ENCODE measurements around the gene TREML2.
"Not testable (repeated sequence)": the region's sequence is repeated elsewhere in the genome, so short reads cannot be mapped to it uniquely, and the experiment has no call there.

The TREML2 gene

DNA sequence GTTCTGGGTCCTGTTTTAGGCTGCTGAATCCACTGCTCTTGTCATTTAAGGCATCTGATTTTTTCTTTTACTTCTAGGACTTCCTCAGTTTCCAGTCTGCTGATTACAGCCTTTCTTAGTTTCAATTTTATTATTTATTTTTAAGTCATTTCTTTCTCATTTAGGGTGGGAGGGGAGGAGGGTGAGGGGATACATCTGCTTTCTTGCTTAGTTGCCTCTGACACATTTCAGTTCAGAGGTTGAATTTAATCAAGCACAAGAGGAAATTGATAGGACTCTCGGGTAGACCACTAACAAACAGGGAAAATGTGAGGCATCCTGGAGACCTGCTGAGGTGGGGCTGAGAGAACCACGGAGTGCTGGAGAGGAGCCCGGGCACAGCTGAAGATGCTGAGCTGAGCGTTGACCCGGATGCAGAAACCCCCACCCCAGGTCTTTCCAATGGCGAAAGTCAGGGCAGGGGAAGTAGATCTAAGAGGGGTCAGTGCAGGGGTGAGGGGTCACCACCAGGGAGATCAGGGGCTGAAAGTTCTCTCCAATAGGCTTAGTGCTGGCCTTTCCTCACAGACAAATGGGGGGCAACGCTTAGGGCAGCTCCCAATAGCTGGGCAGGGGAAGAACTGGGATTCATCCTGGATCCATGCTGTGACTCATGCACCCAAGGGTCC is 7.6 kb upstream of the TREML2 start:
- no peak for DNase-seq (ENCODE audit: low spot score)

DNA sequence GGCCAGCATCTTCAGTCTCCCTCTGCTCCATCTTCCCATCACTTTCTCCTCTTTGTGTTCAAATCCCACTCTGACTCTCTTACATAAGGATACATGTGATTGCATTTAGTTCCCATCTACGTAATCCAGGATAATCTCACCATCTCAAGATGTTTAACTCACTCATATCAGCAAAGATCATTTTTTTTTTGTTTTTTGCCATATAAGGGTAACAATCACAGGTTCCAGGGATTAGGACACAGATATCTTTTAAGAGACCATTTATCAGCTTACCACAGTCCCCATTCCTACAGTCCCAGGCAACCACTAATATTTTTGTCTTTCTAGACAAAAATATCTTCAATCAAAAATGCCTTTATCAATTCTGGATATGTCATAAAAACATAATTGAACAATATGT is 3.2 kb upstream of the TREML2 start:
- DNase-seq (ENCODE audit: low spot score), result no peak

DNA sequence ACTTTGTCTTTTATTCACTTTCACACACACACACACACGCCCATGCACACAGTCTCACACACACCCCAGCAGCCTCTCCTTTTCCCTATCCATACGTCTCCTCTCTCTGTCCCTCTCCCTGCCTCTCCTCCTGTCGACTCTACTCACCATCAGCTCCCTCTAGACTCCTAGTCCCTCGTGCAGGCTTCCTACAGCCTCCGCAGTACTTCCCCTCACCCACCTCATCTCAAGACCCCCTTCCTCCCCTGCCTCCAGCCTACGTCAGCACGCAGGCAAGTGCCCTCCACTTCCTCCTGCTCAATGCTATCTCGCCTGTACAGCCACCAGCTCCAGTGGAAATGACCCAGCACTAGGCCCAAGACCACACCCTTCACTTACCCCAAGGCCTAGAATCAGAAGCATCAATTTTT is 820 bp upstream of the TREML2 start:
- DNase-seq (ENCODE audit: low spot score), result no peak

DNA sequence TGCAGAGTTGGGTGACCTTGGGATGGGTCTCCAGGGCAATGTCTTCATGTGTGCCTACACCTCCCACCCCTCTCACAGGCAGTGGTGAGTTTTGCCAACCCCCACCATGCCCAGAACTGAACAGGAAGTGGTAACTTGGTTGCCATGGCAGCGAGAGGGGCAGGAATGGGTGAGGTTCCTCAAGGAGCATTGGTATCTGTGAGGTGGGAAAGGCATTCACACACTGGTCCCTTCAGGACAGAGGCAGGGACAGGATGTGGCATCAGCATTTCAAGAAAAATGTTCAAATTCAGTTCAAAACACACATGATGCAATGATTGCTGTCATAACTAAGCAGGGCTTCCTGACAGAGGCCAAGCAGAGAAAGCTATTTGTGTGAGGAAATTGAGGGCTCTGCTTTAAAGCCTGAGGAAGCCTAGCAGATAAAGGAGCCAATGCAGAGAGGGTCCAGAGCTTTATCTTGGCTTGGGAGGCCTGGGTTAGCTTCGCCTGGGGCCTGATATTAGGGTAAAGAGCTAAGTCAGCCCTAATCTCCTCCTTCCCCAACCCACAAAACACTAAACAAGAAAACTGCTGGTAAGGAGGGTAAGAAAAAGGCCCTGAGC is 551 bp downstream of the TREML2 start:
- DNase-seq (ENCODE audit: low spot score), result no peak

DNA sequence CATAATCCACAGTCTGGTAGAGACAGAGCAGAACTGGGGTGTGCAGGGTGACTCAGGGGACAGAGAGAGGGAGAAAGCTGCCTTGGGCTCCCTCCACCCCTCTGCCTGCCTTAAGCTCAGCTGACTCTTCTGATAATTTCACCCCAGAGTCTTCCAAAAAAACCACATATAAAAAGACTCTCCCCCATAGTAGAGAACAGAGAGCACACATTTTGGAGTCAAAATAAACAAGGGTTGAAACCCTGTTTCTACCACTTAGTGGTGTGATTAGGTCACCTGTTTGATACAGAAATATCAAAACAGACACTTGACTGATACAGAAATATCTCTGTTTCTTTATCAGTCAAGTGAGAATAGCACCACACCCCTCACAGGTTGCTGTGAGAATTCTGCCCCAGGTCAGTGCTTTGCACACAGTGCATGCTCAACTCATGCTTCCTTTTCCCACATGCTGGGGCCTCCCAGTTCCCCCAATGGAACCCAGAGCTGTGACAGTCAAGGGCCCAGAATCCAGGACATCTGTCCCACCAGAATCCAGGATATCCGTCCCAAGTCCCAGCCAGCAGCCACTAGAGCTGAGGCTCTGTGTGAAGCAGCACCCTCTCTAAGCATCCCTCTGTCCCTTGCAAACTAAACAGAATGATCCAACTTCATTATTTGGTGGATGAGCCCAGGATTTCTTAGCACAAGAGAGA is 1.2 kb downstream of the TREML2 start:
- no peak for DNase-seq (ENCODE audit: low spot score)

DNA sequence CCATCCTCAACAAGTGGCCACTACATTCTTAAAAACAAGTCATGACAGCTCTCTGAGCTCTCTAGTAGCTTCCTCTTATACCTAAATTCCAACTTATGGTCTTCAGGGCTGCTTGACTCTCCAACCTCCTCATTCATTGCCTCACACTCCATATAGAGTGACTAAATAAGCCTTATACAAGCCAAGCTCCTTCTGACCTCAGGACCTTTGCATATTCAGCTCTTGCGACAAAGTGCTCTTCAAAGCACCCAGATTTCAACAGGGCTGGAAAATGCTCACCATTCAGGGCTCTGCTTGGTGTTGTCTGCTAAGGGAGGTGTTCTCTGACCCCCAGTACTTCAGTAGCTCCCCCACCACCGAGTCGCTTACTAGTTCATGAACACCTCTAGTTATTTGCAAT is 3.7 kb downstream of the TREML2 start:
- no peak for DNase-seq (ENCODE audit: low spot score)

DNA sequence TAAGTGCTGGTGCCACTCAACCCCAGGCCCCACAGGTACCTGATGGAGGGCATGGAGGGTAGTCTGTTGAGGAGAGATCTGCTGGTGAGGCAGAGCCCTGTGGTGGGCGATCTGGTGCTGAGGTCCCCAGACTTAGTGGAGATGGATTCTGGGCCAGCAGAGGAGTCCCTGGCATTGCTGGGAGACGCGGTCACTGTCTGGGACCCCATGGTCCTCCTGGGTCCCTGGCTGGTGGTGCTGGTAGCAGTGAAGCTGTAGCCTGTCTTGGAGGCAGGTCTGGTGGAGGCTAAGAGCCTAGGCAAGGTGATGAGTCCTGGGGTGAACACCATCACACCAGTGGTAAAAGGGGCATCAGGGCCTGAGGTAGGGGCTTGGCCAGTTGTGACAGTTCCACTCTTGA is 6.6 kb downstream of the TREML2 start:
- no peak for DNase-seq (ENCODE audit: low spot score)

DNA sequence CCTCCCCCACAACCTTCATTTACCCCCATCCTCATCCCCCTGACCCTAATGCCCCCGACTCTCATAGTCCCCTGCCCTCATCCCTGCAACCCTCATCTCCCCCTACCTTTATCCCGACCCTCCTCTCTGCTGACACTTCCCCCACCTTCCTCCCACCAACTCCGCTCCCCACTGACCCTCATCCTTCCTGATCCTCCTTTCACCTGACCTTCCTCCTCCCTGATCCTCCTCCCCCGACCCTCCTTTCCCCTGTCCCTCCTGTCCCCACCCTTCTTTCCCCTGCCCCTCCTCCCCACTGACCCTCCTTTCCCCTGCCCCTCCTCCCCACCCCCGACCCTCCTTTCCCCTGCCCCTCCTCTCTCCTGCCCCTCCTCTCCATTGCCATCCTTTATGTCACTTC is 7.1 kb downstream of the TREML2 start:
- no peak for DNase-seq (ENCODE audit: low spot score)

DNA sequence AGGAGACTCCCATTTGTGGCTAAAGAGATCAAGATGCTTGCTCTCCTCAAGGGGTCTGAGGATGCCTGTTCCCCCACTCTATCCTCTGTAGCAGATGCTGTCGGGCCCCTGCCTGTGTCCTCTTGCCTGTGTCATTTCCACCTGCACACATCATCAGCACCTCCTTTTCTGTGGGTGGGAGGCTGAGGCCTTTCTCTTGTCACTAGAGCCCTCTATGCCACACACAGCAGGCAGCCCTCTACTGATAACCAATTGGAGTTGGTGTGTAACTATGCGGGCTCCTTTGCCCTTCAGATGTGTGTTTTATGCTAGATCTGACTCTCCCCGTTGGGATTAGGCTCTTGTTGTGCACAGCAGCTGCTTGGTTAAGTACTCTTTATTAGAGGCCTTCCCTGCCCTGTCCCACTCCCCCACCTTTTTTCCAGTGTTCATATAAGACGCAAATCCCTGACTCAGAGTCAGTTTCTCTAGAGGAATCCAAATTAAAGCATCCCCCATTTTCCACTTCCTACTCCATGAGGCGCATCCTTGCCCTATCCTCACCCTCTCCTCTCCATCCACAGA is 7.7 kb downstream of the TREML2 start:
- DNase-seq (ENCODE audit: low spot score), result no peak

DNA sequence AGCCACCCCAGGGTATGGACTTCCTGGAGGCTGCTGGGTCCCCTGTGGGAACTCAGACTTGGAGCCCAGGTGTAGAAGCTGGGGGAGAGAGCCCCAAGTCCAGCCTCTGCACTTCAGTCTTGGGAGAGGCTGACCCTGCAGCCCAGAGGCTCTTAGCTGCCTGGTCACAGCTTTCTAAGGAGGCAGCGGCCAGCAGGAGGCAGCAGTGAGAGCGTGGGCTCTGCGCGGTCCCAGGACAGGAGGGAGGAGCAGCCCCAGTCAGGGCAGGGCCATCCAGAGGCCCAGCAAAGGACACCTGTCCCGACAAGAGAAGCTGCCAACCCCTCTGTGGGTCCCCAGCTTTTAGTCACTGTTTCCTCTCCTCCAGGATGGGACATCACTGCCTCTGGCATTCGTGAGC is 9.4 kb downstream of the TREML2 start:
- peak; percentile 28 for DNase-seq (ENCODE audit: low spot score)

DNA sequence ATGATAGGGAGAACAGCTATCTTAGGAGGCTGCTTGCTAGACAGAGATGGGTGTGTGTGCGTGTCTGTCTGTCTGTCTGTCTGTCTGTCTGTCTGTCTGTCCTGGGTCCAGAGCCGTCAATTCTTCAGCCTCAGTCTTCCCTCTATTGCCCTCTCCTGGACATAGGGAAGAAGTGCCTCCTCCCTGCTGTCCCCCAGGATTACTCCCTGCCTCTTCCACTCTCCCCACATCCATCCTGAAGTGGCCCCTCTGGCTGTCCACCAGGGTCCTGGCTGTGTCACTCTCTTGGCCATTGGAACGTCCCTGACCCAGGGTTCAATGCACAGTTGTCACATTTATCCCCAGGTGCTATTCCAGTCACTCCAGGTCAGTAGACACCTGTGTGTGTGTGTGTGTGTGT is 10.2 kb downstream of the TREML2 start:
- DNase-seq (ENCODE audit: low spot score), result no peak

DNA sequence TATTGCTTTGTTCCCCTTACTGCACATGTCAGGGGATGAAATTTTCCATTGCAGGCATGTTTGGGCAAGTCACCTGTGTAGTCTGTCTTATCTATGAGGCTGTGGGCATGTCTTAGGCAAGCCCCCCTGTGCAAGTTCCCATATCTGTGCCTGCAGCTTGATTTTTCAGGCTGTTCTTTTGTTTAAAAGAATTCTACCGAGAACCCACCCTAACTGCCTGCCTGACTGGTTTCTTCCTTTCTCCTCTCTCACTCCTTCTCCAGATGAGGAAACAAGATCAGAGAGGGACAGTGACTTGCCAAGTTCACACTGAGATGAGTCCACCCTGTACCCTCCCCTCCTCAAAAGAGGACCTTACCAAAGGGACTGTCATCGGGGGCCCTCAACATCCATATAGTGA is 11.0 kb downstream of the TREML2 start:
- DNase-seq (ENCODE audit: low spot score), result no peak

DNA sequence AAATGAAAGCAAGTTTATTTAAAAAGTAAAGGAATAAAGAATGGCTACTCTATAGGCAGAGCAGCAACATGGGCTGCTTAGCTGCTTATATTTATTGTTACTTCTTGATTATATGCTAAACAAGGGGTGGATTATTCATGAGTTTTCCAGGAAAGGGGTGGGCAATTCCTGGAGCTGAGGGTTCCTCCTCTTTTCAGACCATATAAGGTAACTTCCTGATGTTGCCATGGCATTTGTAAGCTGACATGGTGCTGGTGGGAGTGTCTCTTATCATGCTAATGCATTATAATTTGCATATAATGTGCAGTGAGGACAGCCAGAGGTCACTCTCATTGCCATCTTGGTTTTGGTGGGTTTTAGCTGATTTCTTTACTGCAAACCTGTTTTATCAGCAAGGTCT is 11.9 kb downstream of the TREML2 start:
- not testable (repeated sequence) for DNase-seq (ENCODE audit: low spot score)

DNA sequence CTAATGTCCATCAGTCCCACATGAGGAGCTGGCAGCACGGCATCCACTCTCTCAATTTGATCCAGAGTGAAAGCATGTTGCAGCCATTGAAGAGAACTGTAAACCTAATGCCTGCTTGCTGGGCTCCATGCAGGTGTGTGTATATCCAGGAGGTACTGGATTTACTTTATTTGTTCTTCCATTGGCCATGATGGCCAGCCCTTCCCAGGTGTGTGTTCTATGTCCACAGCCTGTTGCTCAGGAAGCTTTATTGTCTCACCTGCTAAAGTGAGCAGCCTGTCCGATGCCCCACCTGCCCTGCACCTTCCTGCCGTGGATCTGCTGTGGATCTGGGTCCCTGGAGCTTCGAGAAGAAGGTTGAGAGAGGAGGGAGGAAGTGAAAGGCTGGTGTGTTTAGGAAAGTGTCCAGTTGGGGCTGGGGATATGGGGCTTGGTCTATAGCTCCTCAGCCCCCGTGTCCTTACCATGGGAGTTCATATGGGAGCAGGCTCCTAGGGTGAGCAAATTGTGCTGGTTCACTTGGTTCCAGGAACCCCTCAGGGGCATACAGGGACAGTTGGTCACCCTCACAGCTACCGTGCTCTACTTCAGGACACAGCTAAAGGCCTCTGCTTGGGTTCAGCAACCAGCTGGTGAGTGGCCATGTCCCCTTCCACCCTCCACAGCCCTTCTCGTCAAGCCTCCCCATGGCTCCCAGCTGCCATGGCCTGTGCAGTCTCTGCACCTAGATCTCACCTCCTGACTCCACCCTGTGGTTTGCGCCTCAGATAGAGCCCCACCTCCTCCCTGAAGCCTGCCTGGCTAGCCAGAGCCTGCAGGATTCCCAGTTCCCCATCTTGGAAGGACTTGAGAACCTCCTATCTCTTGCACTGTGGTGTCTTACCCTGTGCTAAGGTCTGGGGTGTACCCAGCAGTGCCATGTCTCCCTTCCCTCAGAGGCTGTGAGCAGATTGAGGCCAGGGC is 12.7 kb downstream of the TREML2 start:
- no peak for DNase-seq (ENCODE audit: low spot score)

DNA sequence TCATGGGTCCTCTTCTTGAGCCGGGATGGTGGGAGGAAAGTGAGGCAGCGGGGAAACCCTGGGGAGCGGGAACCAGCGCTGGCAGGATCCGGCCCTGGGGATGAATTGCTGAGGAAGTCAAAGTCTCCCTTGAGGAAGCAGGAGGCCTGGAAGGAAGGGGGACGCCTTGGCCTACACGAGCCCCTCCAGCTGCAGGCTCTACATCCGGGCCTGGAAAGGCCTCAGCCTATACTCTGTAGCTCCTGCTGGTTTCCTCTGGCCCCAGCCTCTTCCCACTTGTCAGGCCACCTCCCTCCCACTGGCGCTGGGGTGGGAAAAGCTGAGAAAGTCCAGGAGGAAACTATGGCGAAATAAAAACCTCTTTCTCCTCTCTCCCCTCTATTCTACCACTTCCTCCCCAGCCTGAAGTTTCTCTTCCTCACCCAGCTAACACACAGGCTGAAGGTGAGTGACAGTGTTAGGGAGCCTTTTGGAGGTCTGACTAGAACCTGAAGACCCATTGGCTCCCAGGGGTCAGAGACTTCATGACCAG is 14.9 kb downstream of the TREML2 start:
- no peak for DNase-seq (ENCODE audit: low spot score)

DNA sequence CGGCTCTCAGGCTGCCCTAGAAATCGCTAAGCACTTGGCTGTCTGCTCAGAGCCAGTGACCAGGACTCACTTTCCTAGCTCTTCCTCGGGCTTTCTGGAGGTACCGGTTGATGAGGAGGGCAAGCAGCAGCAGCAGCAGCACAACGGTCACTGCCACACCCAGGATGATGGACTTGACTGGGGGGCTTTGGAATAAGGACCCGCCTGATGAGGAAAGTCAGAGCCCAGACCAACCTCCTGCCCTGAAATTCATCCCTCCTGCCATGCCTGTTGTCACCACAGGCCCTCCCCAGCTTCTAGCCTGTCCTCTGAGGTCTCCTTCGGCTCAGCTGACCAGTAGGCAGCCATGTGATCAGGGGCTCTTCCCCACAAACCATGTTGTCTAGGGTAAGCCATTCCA is 16.2 kb downstream of the TREML2 start:
- DNase-seq (ENCODE audit: low spot score), result no peak

DNA sequence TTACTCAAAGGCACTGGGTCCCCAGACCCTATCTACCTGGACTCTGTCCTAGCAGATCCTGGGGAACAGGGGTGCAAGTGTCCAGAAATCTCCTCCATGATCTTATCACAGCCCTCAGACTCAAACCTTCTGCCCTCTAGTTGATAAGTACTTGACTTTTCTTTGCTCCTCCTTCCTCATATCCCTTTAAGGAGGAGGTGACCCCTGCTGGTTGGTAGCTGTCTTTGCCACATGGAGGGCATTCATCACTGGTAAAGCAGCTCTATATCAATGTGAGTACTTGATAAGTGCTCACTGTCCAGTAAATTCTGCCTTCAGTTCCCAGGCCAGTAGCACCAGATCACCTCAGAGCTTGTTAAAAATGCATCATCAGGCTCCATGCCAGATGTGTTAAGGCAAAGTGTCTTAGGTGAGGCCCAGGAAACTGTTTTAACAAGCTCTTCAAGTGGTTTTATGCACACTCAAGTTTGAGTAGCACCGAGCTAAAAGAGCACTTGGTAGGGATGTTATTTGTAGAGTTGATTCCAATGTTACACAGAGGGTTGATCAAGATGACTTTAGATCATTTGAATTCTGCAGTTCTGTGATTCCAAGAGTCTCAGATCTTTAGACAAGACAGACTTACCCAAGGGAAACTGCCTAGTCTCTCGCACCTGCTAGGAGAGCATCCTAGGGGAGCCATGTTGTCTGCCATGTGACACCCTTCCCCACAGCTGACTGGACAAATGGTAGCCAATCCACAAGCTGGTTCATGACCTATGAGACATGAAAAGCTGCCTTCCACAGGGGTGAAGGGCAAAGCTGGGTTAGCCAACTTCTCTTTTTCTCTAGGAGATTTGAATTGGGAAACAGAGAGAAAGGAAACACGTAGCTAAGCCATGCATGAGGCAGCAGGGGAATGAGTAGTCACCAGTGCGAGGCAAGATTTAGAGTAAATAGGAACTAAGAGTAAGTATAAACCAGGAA is 18.6 kb downstream of the TREML2 start:
- peak; percentile 76 for DNase-seq (ENCODE audit: low spot score)

DNA sequence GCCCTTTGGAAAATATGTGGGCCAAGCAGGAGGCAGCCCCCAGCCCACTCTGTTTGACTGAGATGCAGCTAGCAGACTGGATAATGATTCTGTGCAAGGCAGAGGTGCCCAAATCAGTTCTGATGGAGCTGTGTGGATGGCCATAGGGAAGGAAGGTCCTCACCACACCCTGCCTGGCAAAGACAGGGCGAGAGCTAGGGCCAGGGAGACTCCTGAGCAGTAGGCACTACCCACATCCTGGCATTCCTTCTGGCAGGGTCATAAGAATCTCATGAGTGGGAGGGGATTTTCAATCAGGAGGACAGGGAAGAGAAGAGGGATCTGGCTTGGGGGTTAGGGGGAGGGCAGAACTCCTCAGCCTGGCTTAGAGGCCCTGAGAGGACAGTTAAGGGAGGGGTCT is 19.4 kb downstream of the TREML2 start:
- DNase-seq (ENCODE audit: low spot score), result no peak

DNA sequence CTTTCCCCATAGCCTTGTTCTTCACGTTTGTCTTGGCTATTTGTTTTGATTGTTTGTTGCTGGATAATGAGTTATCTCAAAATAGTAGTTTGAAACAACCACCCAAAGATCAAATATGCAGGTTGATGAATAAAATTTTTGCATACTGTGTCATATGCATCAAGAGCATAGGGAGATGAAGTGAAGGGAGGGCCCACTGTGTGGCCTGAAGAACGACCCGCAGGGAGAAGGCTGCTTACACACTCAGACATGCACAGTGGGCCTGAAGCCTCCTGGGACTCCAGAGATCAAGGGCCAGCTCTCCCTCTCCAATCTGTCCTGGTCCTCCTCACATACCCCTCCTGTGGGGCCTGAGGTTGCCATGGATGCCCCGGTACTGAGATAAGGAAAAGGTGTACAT is 21.8 kb downstream of the TREML2 start:
- DNase-seq (ENCODE audit: low spot score), result no peak

DNA sequence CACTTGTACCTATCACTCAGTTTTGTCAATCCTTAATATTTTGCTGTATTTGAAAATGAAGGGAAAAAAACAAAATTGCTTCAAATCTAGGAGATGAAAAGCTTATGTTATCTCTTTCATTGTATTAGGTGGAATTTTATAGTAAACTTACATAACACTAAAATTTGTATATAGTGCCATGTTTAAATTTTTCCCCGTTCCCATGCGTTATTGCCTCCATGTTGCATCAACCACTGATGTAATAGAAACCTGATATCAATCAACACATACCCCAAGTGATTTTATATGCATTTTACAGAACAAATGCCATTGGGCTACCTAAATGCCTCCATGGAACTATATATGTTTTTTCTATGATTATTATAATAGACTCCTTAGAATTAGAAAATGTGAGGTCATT is 23.3 kb downstream of the TREML2 start:
- DNase-seq (ENCODE audit: low spot score), result no peak

DNA sequence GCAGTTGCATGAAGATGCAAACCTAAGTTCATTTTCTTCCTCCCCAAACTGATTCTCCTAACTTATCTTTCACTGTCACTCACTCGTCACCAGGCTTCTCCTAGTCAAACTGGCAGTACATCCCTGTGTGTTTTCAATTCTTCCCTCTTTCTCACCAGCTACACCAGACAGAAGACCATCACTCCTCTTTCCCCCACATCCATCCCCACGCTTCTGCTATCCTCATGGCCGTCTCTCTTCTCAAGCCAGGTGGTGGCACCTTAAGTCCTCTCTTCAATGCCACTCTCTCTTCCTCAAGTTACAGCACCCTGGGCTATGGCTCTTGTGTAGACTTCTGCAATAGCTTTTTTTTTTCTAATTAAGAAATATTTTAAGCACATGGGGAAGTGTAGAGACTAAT is 23.7 kb downstream of the TREML2 start:
- no peak for DNase-seq (ENCODE audit: low spot score)
